ENCODE results near the gene LRPAP1.

GRCh38 chr4:3522651-3523050 is 9.6 kb downstream of the LRPAP1 start:
- TF ChIP-seq POLR2A (IDR thresholded peaks at IDR 0.05) = no peak
- TF ChIP-seq, protein P1, sequence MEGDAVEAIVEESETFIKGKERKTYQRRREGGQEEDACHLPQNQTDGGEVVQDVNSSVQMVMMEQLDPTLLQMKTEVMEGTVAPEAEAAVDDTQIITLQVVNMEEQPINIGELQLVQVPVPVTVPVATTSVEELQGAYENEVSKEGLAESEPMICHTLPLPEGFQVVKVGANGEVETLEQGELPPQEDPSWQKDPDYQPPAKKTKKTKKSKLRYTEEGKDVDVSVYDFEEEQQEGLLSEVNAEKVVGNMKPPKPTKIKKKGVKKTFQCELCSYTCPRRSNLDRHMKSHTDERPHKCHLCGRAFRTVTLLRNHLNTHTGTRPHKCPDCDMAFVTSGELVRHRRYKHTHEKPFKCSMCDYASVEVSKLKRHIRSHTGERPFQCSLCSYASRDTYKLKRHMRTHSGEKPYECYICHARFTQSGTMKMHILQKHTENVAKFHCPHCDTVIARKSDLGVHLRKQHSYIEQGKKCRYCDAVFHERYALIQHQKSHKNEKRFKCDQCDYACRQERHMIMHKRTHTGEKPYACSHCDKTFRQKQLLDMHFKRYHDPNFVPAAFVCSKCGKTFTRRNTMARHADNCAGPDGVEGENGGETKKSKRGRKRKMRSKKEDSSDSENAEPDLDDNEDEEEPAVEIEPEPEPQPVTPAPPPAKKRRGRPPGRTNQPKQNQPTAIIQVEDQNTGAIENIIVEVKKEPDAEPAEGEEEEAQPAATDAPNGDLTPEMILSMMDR (IDR thresholded peaks at IDR 0.05 in 4 of 5, conservative IDR thresholded peaks at IDR 0.05 in 1 of 5) = no peak
